T-helper 1 cell treated with Interleukin-12 subunit alpha and Interleukin-12 subunit beta and Interleukin-4 antibody, amounts not matched to agents 30 μg/mL and 1 μg/mL, for 36 hours (primary cell): ENCODE measurements around the gene COA5.

Experiments used
- H3K27ac Mint-ChIP-seq: one replicate; pipeline ENCODE4 v1.8.0; 2021; ENCODE audit warnings: mild to moderate bottlenecking, mixed read lengths
- H3K27me3 Mint-ChIP-seq: one replicate; pipeline ENCODE4 v1.8.0; 2021; ENCODE audit warnings: low read depth, mixed read lengths
- H3K36me3 Mint-ChIP-seq: one replicate; pipeline ENCODE4 v1.8.0; 2021; ENCODE audit warnings: low read depth, mixed read lengths
- H3K4me1 Mint-ChIP-seq: one replicate; pipeline ENCODE4 v1.8.0; 2021; ENCODE audit warnings: low read depth, mixed read lengths
- H3K4me3 Mint-ChIP-seq: one replicate; pipeline ENCODE4 v1.8.0; 2021; ENCODE audit warnings: mild to moderate bottlenecking, moderate library complexity, mixed read lengths
- H3K9me3 Mint-ChIP-seq: one replicate; pipeline ENCODE4 v1.8.0; 2021; ENCODE audit warnings: mixed read lengths

The COA5 gene

GRCh38 chr2:98571796-98572195, 36.5 kb downstream of the COA5 start:
- Mint-ChIP-seq H3K9me3 (no peaks in the 10 kb centered on the region), H3K36me3 (peaks cover 45% of the 10 kb centered on the region), H3K27ac (no peak overlapping the region)

GRCh38 chr2:98571121-98571701, 37.1 kb downstream of the COA5 start:
- no peaks in the 10 kb centered on the region for H3K27me3 Mint-ChIP-seq
- no peaks in the 10 kb centered on the region for H3K9me3 Mint-ChIP-seq
- H3K4me1 Mint-ChIP-seq, result peaks cover 4% of the 10 kb centered on the region
- no peak overlapping the region for H3K27ac Mint-ChIP-seq
- H3K36me3 Mint-ChIP-seq, result peaks cover 49% of the 10 kb centered on the region
- H3K4me3 Mint-ChIP-seq, result no peak overlapping the region

More at GRCh38 chr2:98571796-98572195, 36.5 kb downstream of the COA5 start:
- Mint-ChIP-seq H3K27me3 (no peaks in the 10 kb centered on the region), H3K4me1 (peaks cover 4% of the 10 kb centered on the region), H3K4me3 (no peak overlapping the region)

- Mint-ChIP-seq H3K36me3 (peaks cover 47% of the 10 kb centered on the region), H3K9me3 (no peaks in the 10 kb centered on the region), H3K27me3 (no peaks in the 10 kb centered on the region), H3K4me1 (peaks cover 6% of the 10 kb centered on the region), H3K27ac (no peak overlapping the region), H3K4me3 (no peak overlapping the region)
Observed at GRCh38 chr2:98570356-98570755, 38.0 kb downstream of the COA5 start.

- H3K27me3 Mint-ChIP-seq, result no peaks in the 10 kb centered on the region
- peaks cover 51% of the 10 kb centered on the region for H3K36me3 Mint-ChIP-seq
- H3K4me3 Mint-ChIP-seq, result no peak overlapping the region
- no peak overlapping the region for H3K27ac Mint-ChIP-seq
- H3K4me1 Mint-ChIP-seq, result peaks cover 10% of the 10 kb centered on the region
- no peaks in the 10 kb centered on the region for H3K9me3 Mint-ChIP-seq
Observed at GRCh38 chr2:98569915-98570314, 38.4 kb downstream of the COA5 start.

GRCh38 chr2:98569197-98569793, 39.0 kb downstream of the COA5 start:
- Mint-ChIP-seq H3K4me3 (no peak overlapping the region), H3K27me3 (no peaks in the 10 kb centered on the region), H3K36me3 (peaks cover 51% of the 10 kb centered on the region), H3K4me1 (peaks cover 10% of the 10 kb centered on the region), H3K9me3 (no peaks in the 10 kb centered on the region), H3K27ac (peak overlapping the region; percentile 65)

- H3K36me3 Mint-ChIP-seq, result peaks cover 52% of the 10 kb centered on the region
- H3K27me3 Mint-ChIP-seq, result no peaks in the 10 kb centered on the region
- H3K4me3 Mint-ChIP-seq, result no peak overlapping the region
- peaks cover 10% of the 10 kb centered on the region for H3K4me1 Mint-ChIP-seq
- peak overlapping the region; percentile 65 for H3K27ac Mint-ChIP-seq
- H3K9me3 Mint-ChIP-seq, result no peaks in the 10 kb centered on the region
Observed at GRCh38 chr2:98568161-98568956, 40.0 kb downstream of the COA5 start.

GRCh38 chr2:98565941-98566340, 42.4 kb downstream of the COA5 start:
- Mint-ChIP-seq H3K4me1 (peaks cover 19% of the 10 kb centered on the region), H3K9me3 (no peaks in the 10 kb centered on the region), H3K4me3 (no peak overlapping the region), H3K36me3 (peaks cover 67% of the 10 kb centered on the region), H3K27me3 (no peaks in the 10 kb centered on the region), H3K27ac (no peak overlapping the region)

GRCh38 chr2:98565286-98565860, 42.9 kb downstream of the COA5 start:
- peaks cover 19% of the 10 kb centered on the region for H3K4me1 Mint-ChIP-seq
- peaks cover 69% of the 10 kb centered on the region for H3K36me3 Mint-ChIP-seq

GRCh38 chr2:98564541-98565132, 43.7 kb downstream of the COA5 start:
- Mint-ChIP-seq H3K9me3 (no peaks in the 10 kb centered on the region), H3K4me3 (no peak overlapping the region), H3K27ac (peak overlapping the region; percentile 31), H3K4me1 (peaks cover 22% of the 10 kb centered on the region), H3K36me3 (peaks cover 63% of the 10 kb centered on the region), H3K27me3 (no peaks in the 10 kb centered on the region)

More at GRCh38 chr2:98565286-98565860, 42.9 kb downstream of the COA5 start:
- H3K27ac Mint-ChIP-seq, result no peak overlapping the region
- H3K9me3 Mint-ChIP-seq, result no peaks in the 10 kb centered on the region
- H3K4me3 Mint-ChIP-seq, result no peak overlapping the region
- H3K27me3 Mint-ChIP-seq, result no peaks in the 10 kb centered on the region

- Mint-ChIP-seq H3K36me3 (peaks cover 66% of the 10 kb centered on the region), H3K27ac (no peak overlapping the region)
Observed at GRCh38 chr2:98563394-98563793, 44.9 kb downstream of the COA5 start.

GRCh38 chr2:98561902-98562695, 46.2 kb downstream of the COA5 start:
- Mint-ChIP-seq H3K36me3 (peaks cover 70% of the 10 kb centered on the region), H3K27me3 (no peaks in the 10 kb centered on the region), H3K4me1 (peaks cover 43% of the 10 kb centered on the region), H3K9me3 (no peaks in the 10 kb centered on the region), H3K4me3 (no peak overlapping the region), H3K27ac (no peak overlapping the region)

More at GRCh38 chr2:98563394-98563793, 44.9 kb downstream of the COA5 start:
- Mint-ChIP-seq H3K27me3 (no peaks in the 10 kb centered on the region), H3K4me1 (peaks cover 35% of the 10 kb centered on the region), H3K9me3 (no peaks in the 10 kb centered on the region), H3K4me3 (no peak overlapping the region)

- Mint-ChIP-seq H3K27ac (peak overlapping the region; percentile 34), H3K4me1 (peaks cover 50% of the 10 kb centered on the region), H3K27me3 (no peaks in the 10 kb centered on the region), H3K36me3 (peaks cover 68% of the 10 kb centered on the region), H3K4me3 (no peak overlapping the region), H3K9me3 (no peaks in the 10 kb centered on the region)
Observed at GRCh38 chr2:98561018-98561417, 47.3 kb downstream of the COA5 start.

GRCh38 chr2:98560256-98560771, 48.0 kb downstream of the COA5 start:
- no peak overlapping the region for H3K4me3 Mint-ChIP-seq
- H3K4me1 Mint-ChIP-seq, result peaks cover 53% of the 10 kb centered on the region
- H3K9me3 Mint-ChIP-seq, result no peaks in the 10 kb centered on the region
- peak overlapping the region; percentile 57 for H3K27ac Mint-ChIP-seq
- peaks cover 68% of the 10 kb centered on the region for H3K36me3 Mint-ChIP-seq
- H3K27me3 Mint-ChIP-seq, result no peaks in the 10 kb centered on the region
